CD8-positive, alpha-beta memory T cell (primary cell): ENCODE data around the gene CFAP74. TPM values are rescaled to one million over a fixed set of nuclear protein-coding genes. Genes with fewer than 3 reads are reported as not detected.

Source experiments
- CTCF ChIA-PET: fragments of 350-600 bp; sonication (Branson Sonifier 250); formaldehyde crosslinking; loops from one replicate; lab custom pipeline; 2021; ENCODE audit warnings: antibody characterized with exemption; lab: Charles Lee
- POLR2A ChIA-PET: fragments of 350-600 bp; sonication (Branson Sonifier 250); formaldehyde crosslinking; loops from one replicate; lab custom pipeline; 2021; ENCODE audit warnings: antibody characterized with exemption; lab: Charles Lee
- DNase-seq, 5 donors: peaks; one replicate each; pipeline versions ENCODE4 v3.0.0 to v3.0.0-alpha.2; 2020 to 2022; ENCODE audit warnings: mixed read lengths in 1 of 5
- H3K27ac ChIP-seq: one replicate; pipeline ENCODE4 v1.7.0; 2013; ENCODE audit warnings: low read depth, mild to moderate bottlenecking, low read length, moderate library complexity
- H3K27me3 ChIP-seq: 2 replicates; pipeline ENCODE4 v1.7.0; 2013; ENCODE audit warnings: low read length, mild to moderate bottlenecking; ENCODE audit not compliant: insufficient read depth, poor library complexity, severe bottlenecking
- H3K36me3 ChIP-seq: 2 replicates; pipeline ENCODE4 v1.7.0; 2013; ENCODE audit warnings: mild to moderate bottlenecking, low read length, moderate library complexity; ENCODE audit not compliant: insufficient read depth
- H3K4me1 ChIP-seq: 2 replicates; pipeline ENCODE4 v1.7.0; 2013; ENCODE audit warnings: mild to moderate bottlenecking, low read length, moderate library complexity; ENCODE audit not compliant: insufficient read depth
- H3K4me3 ChIP-seq: 2 replicates; pipeline ENCODE4 v1.7.0; 2013; ENCODE audit warnings: mild to moderate bottlenecking, low read length
- H3K9me3 ChIP-seq: 2 replicates; pipeline ENCODE4 v1.7.0; 2013; ENCODE audit warnings: mild to moderate bottlenecking, low read length
- H3K27ac Mint-ChIP-seq, 8 donors: one replicate each; pipeline ENCODE4 v1.8.0; 2020 to 2021; ENCODE audit warnings: mixed read lengths in 8 of 8, mild to moderate bottlenecking in 6 of 8, inconsistent platforms in 3 of 8, moderate library complexity in 3 of 8
- H3K27me3 Mint-ChIP-seq, 2 donors: one replicate each; pipeline ENCODE4 v1.8.0; 2020 to 2021; ENCODE audit warnings: mixed read lengths in 2 of 2, mild to moderate bottlenecking in 1 of 2, moderate library complexity in 1 of 2
- H3K36me3 Mint-ChIP-seq, 3 donors: one replicate each; pipeline ENCODE4 v1.8.0; 2020 to 2021; ENCODE audit warnings: mixed read lengths in 3 of 3, inconsistent platforms in 1 of 3, mild to moderate bottlenecking in 1 of 3
- H3K4me1 Mint-ChIP-seq, 3 donors: one replicate each; pipeline ENCODE4 v1.8.0; 2020 to 2021; ENCODE audit warnings: mixed read lengths in 3 of 3, inconsistent platforms in 1 of 3, mild to moderate bottlenecking in 1 of 3
- H3K4me3 Mint-ChIP-seq, 7 donors: one replicate each; pipeline ENCODE4 v1.8.0; 2020 to 2021; ENCODE audit warnings: mixed read lengths in 7 of 7, mild to moderate bottlenecking in 6 of 7, moderate library complexity in 4 of 7, inconsistent platforms in 2 of 7
- H3K9me3 Mint-ChIP-seq, 5 donors: one replicate each; pipeline ENCODE4 v1.8.0; 2020 to 2022; ENCODE audit warnings: mixed read lengths in 5 of 5, mild to moderate bottlenecking in 3 of 5, moderate library complexity in 2 of 5, inconsistent platforms in 1 of 5
- polyA plus RNA-seq: library from polyadenylated mRNA; unstranded; fragments of 300-500 nt; fragmentation: Illumina TruSeq; gene quantifications from one replicate; pipeline ENCODE4 v1.2.3, GENCODE V29; 2021
- total RNA-seq, 2 experiments: library from RNA; stranded (reverse); gene quantifications; one replicate each; pipeline ENCODE4 v1.2.3, GENCODE V29; 2021

Gene CFAP74
- total and polyA plus RNA-seq, 3 experiments from 2014 or later = not detected

DNA sequence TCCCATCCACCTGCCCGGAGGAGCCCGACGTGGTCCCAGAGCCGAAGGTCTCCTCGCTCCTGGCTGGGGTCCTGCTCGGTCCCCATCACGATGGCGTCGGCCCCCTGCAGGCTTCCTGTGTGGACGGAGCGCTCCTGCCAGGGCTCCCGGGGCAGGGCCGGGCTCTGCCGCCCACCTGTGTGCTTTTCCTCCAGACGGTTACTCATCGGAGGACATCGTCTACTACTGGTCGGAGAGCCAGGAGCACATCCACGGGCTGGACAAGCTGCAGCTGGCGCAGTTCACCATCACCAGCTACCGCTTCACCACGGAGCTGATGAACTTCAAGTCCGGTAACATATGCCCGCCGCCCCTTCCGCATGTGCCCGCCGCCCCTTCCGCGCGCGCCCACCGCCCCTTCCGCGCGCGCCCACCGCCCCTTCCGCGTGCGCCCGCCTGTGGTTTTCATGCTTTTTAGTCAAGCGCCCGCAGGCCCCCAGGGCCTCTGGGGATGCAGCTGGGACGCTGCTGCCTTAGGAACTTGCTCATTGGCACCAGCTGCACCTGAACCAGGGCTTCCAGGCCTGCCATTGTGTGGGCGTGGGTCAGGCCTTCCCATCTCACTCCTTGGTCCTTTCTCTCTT lies 24.5 kb upstream of the CFAP74 start:
- H3K4me3 ChIP-seq = no peak overlapping the region
- Mint-ChIP-seq H3K9me3 (no peaks in the 10 kb centered on the region), H3K4me3 (no peak overlapping the region), H3K36me3 (no peaks in the 10 kb centered on the region), H3K4me1 (peaks cover 0 to 5% (median 0%) of the 10 kb centered on the region in 3 donors), H3K27me3 (peaks cover 3 to 10% of the 10 kb centered on the region in 2 donors), H3K27ac (no peak overlapping the region)
- H3K36me3 ChIP-seq = no peaks in the 10 kb centered on the region
- H3K27me3 ChIP-seq = peaks cover 5% of the 10 kb centered on the region
- peaks cover 5% of the 10 kb centered on the region for H3K4me1 ChIP-seq
- no peak overlapping the region for H3K27ac ChIP-seq
- ChIA-PET CTCF (interaction anchor here (1.5 kb wide), 1 partner anchor 16 kb away, joined by 5 read pairs; no protein-coding TSS in a partner anchor), POLR2A (no interaction called here)
- DNase-seq = no peak
- H3K9me3 ChIP-seq = no peaks in the 10 kb centered on the region

DNA sequence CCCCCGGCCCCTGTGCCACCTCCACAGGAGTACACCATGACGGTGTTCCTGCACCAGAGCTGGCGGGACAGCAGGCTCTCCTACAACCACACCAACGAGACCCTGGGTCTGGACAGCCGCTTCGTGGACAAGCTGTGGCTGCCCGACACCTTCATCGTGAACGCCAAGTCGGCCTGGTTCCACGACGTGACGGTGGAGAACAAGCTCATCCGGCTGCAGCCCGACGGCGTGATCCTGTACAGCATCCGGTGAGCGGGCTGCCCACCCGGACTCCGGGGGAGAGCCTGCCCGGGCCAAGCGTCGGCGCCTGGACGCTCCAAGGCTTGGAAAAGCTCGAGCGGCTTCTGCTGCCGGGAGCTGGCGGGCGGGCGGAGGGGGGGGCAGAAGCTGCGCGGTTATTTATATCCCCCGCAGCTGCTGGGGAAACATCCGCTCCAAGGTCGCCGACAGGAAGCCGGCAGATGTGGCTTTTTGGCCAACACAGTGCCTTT lies 21.9 kb upstream of the CFAP74 start:
- Mint-ChIP-seq H3K9me3 (no peaks in the 10 kb centered on the region), H3K36me3 (no peaks in the 10 kb centered on the region), H3K27ac (no peak overlapping the region), H3K27me3 (peaks cover 8 to 34% of the 10 kb centered on the region in 2 donors), H3K4me1 (peaks cover 0 to 5% (median 0%) of the 10 kb centered on the region in 3 donors), H3K4me3 (peak overlapping the region in 1 of 7 donors; percentile 5)
- no peak overlapping the region for H3K27ac ChIP-seq
- ChIA-PET CTCF (no interaction called here), POLR2A (no interaction called here)
- peaks cover 13% of the 10 kb centered on the region for H3K27me3 ChIP-seq
- peaks cover 5% of the 10 kb centered on the region for H3K4me1 ChIP-seq
- no peak overlapping the region for H3K4me3 ChIP-seq
- no peaks in the 10 kb centered on the region for H3K9me3 ChIP-seq
- H3K36me3 ChIP-seq = no peaks in the 10 kb centered on the region
- peak in 1 of 5 donors; percentile 26 for DNase-seq

DNA sequence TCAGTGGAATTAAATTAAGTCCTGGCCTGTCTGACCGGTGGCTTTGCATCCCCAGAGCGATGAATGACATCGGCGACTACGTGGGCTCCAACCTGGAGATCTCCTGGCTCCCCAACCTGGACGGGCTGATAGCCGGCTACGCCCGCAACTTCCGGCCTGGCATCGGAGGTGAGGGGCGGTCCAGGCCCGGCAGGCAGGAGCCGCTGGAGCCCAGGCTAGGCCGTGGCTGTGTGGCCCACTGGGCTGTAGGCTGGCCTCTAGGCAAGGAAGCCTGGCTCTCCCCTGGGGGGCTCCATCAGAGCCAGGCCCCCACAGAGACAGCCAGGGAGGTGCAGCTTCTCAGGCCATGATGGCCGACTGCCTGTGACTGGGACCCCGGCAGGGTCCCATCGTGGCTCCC lies 21.3 kb upstream of the CFAP74 start:
- no peak for DNase-seq
- Histone ChIP-seq H3K4me3 (no peak overlapping the region), H3K27me3 (peaks cover 19% of the 10 kb centered on the region), H3K36me3 (no peaks in the 10 kb centered on the region), H3K9me3 (no peaks in the 10 kb centered on the region), H3K27ac (no peak overlapping the region), H3K4me1 (peaks cover 9% of the 10 kb centered on the region)
- H3K27me3 Mint-ChIP-seq = peaks cover 15 to 40% of the 10 kb centered on the region in 2 donors
- no peaks in the 10 kb centered on the region for H3K36me3 Mint-ChIP-seq
- no peak overlapping the region for H3K27ac Mint-ChIP-seq
- H3K9me3 Mint-ChIP-seq = no peaks in the 10 kb centered on the region
- ChIA-PET CTCF (no interaction called here), POLR2A (no interaction called here)
- H3K4me1 Mint-ChIP-seq = peaks cover 0 to 5% (median 0%) of the 10 kb centered on the region in 3 donors
- no peak overlapping the region for H3K4me3 Mint-ChIP-seq

DNA sequence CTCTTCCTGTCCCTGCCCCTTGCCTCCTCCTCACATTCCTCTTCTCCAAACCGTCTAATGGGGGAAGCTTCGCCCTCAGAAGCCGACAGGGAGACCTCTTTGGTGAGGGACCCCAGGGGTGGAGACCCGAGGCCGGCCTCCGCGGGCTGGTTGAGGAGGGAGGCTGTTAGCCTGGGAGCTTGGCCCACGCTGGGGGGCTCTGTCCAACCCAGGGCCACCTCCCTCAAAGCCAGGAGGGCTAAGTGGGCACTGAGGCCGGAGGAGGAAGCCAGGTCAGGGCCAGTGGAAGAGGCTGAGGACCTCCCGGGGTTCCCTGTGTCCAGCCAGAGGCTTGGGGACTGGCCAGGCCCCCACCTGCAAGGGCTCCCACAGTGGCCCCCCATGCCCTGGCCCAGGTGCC lies 20.9 kb upstream of the CFAP74 start:
- Mint-ChIP-seq H3K4me1 (peaks cover 0 to 5% (median 0%) of the 10 kb centered on the region in 3 donors), H3K27ac (no peak overlapping the region), H3K9me3 (no peaks in the 10 kb centered on the region), H3K27me3 (peaks cover 15 to 42% of the 10 kb centered on the region in 2 donors), H3K4me3 (no peak overlapping the region), H3K36me3 (no peaks in the 10 kb centered on the region)
- no peak overlapping the region for H3K4me3 ChIP-seq
- no peak for DNase-seq
- peaks cover 21% of the 10 kb centered on the region for H3K27me3 ChIP-seq
- ChIA-PET POLR2A (no interaction called here), CTCF (no interaction called here)
- no peaks in the 10 kb centered on the region for H3K36me3 ChIP-seq
- peaks cover 11% of the 10 kb centered on the region for H3K4me1 ChIP-seq
- H3K27ac ChIP-seq = no peak overlapping the region
- no peaks in the 10 kb centered on the region for H3K9me3 ChIP-seq

DNA sequence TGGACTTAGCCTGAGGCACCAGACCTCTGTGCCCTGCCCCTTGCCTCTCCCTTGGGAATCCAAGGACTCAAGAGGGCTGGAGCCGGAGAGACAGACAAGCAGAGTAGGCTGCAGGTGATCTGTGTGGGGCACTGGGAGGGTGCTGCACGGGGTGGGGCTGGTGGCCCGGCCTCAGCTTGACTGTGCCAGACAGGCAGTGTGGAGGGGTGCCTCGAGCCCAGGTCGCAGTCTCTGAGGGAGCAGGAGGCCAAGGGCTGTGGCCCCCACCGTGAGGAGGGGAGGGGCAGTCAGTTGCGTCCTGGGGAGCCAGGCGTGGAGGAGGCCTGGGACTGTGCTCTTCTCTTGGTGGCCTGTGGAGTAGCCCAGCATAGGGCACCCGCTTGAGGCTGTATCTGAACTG lies 19.6 kb upstream of the CFAP74 start:
- H3K4me1 Mint-ChIP-seq = peaks cover 3 to 11% (median 5%) of the 10 kb centered on the region in 3 donors
- no peak for DNase-seq
- H3K9me3 Mint-ChIP-seq = peaks cover 0 to 2% (median 0%) of the 10 kb centered on the region in 5 donors
- Histone ChIP-seq H3K27ac (no peak overlapping the region), H3K4me1 (peaks cover 11% of the 10 kb centered on the region), H3K27me3 (peaks cover 21% of the 10 kb centered on the region), H3K9me3 (no peaks in the 10 kb centered on the region), H3K36me3 (no peaks in the 10 kb centered on the region), H3K4me3 (no peak overlapping the region)
- H3K27me3 Mint-ChIP-seq = peaks cover 19 to 47% of the 10 kb centered on the region in 2 donors
- no peak overlapping the region for H3K27ac Mint-ChIP-seq
- no peaks in the 10 kb centered on the region for H3K36me3 Mint-ChIP-seq
- ChIA-PET CTCF (no interaction called here), POLR2A (no interaction called here)
- H3K4me3 Mint-ChIP-seq = no peak overlapping the region

DNA sequence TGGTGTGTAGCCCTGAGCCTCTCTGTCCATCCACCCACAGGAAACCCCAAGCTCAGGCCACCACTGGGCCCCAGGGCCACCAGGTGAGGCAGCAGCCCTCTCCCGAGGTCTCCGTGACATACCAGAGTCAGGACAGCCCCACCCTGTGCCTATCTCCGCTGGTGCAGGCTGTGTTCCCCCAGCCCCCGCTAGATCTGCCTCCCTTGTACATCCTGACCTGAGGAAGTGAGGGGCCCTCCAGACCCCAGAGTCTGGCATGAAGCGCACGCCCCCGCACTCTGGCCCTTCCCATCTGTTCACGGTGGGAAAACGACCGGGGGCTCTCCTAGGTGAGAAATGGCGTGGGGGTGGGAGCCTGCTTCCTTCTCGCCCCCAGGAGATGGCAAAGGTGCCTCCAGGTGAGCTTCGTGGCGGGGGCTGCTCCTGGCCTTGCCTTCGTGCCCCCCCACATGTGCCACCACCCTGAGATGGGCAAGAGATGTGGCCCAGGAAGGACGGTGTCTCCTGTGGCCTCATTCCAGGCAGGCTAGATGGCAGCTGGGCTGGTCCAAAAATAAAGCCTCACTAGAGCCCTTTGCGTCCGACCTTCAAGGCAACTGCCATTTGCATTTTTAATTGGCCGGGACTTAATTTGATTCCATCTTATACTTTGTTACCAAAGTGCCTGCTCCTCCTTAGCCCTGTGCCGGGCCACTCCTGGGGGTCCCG lies 18.6 kb upstream of the CFAP74 start:
- Mint-ChIP-seq H3K4me1 (peaks cover 6 to 17% (median 8%) of the 10 kb centered on the region in 3 donors), H3K9me3 (peaks cover 0 to 2% (median 0%) of the 10 kb centered on the region in 5 donors), H3K27me3 (peaks cover 26 to 56% of the 10 kb centered on the region in 2 donors), H3K4me3 (no peak overlapping the region), H3K36me3 (no peaks in the 10 kb centered on the region), H3K27ac (no peak overlapping the region)
- H3K4me1 ChIP-seq = peaks cover 11% of the 10 kb centered on the region
- no peaks in the 10 kb centered on the region for H3K36me3 ChIP-seq
- ChIA-PET CTCF (interaction anchor here (1.1 kb wide), 1 partner anchor 15 kb away, joined by 3 read pairs; no protein-coding TSS in a partner anchor), POLR2A (no interaction called here)
- H3K27ac ChIP-seq = no peak overlapping the region
- H3K4me3 ChIP-seq = no peak overlapping the region
- no peaks in the 10 kb centered on the region for H3K9me3 ChIP-seq
- peaks cover 21% of the 10 kb centered on the region for H3K27me3 ChIP-seq
- DNase-seq = no peak

DNA sequence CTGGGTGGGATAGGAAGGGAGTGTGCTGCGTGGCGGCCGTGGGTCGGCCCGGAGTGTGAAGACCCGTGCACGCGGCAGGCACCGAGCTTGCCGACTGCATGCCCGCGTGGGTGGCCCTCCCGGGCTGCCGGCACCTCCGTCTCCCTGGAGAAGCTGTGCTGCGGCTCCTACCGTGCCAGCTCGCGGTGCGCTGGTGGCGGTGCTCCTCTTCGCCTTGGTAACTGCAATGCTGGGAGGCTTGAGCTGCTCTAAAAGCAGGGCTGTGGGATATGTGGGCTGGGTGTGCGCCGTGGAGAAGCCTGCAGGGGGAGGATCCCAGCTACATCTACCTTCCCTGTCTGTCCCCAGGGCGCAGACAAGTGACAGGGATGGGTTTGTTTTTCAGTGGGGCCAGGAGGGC lies 18.0 kb upstream of the CFAP74 start:
- H3K36me3 ChIP-seq = no peaks in the 10 kb centered on the region
- H3K9me3 ChIP-seq = no peaks in the 10 kb centered on the region
- Mint-ChIP-seq H3K36me3 (no peaks in the 10 kb centered on the region), H3K27ac (no peak overlapping the region), H3K4me3 (no peak overlapping the region), H3K27me3 (peaks cover 33 to 62% of the 10 kb centered on the region in 2 donors), H3K4me1 (peaks cover 6 to 17% (median 8%) of the 10 kb centered on the region in 3 donors), H3K9me3 (peaks cover 0 to 2% (median 0%) of the 10 kb centered on the region in 5 donors)
- H3K27ac ChIP-seq = no peak overlapping the region
- H3K27me3 ChIP-seq = peaks cover 21% of the 10 kb centered on the region
- no peak overlapping the region for H3K4me3 ChIP-seq
- ChIA-PET POLR2A (no interaction called here), CTCF (interaction anchor here (1.1 kb wide), 1 partner anchor 14 kb away, joined by 3 read pairs; no protein-coding TSS in a partner anchor)
- no peak for DNase-seq
- H3K4me1 ChIP-seq = peaks cover 11% of the 10 kb centered on the region

DNA sequence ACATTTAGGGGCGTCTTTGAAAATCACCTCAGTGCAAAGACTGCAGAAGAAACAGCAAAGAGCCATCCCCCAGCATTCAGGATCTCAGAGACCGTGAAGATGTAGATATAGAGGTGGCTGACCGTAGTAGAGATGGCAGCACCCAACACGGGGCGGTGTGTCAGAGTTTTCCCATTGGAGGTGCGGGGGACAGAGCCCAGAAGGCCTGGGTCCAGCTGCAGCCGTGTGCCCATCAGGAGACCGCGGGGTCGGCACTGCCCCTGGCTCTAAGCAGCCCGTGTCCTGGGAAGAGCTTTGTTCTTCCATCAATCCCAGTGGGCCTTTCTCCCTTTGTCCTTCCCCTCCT lies 16.7 kb upstream of the CFAP74 start:
- H3K4me1 ChIP-seq = peaks cover 6% of the 10 kb centered on the region
- Mint-ChIP-seq H3K27me3 (peaks cover 42 to 73% of the 10 kb centered on the region in 2 donors), H3K36me3 (no peaks in the 10 kb centered on the region), H3K27ac (no peak overlapping the region), H3K4me1 (peaks cover 6 to 12% (median 8%) of the 10 kb centered on the region in 3 donors), H3K4me3 (peak overlapping the region in 1 of 7 donors; percentile 19), H3K9me3 (peaks cover 0 to 2% (median 0%) of the 10 kb centered on the region in 5 donors)
- H3K36me3 ChIP-seq = no peaks in the 10 kb centered on the region
- ChIA-PET POLR2A (no interaction called here), CTCF (no interaction called here)
- peaks cover 25% of the 10 kb centered on the region for H3K27me3 ChIP-seq
- no peaks in the 10 kb centered on the region for H3K9me3 ChIP-seq
- DNase-seq = no peak
- no peak overlapping the region for H3K4me3 ChIP-seq
- no peak overlapping the region for H3K27ac ChIP-seq
